ENCODE data around the gene MAP3K4.

MAP3K4 gene

GRCh38 chr6:161152527-161152862 lies 160.9 kb downstream of the MAP3K4 start:
- H3K9ac ChIP-seq (ENCODE audit: insufficient read length): no peak overlapping the region
- H3K27ac ChIP-seq: no peak overlapping the region
- no peaks in the 10 kb centered on the region for H3K36me3 ChIP-seq (ENCODE audit: insufficient read depth, low read length)
- no peaks in the 10 kb centered on the region for H3K9me3 ChIP-seq (ENCODE audit: low read depth, low read length)
- H3K4me3 ChIP-seq: no peak overlapping the region
- TF ChIP-seq EZH2 (IDR thresholded peaks at IDR 0.05): no peak
- TF ChIP-seq POLR2AphosphoS5 (IDR thresholded peaks at IDR 0.05; ENCODE audit: borderline replicate concordance, low read depth, low read length): no peak
- TF ChIP-seq FOXP2 (optimal IDR thresholded peaks at IDR 0.05; ENCODE audit: control extremely low read depth, extremely low read length, insufficient read depth): no peak
- no peak for DNase-seq (ENCODE audit: low read depth, low spot score)

- H3K9me3 ChIP-seq (ENCODE audit: low read depth, low read length): no peaks in the 10 kb centered on the region
- no peak for TF ChIP-seq EZH2 (IDR thresholded peaks at IDR 0.05)
- no peak overlapping the region for H3K4me3 ChIP-seq
- no peak for DNase-seq (ENCODE audit: low read depth, low spot score)
- H3K9ac ChIP-seq (ENCODE audit: insufficient read length): no peak overlapping the region
- no peak overlapping the region for H3K27ac ChIP-seq
- H3K36me3 ChIP-seq (ENCODE audit: insufficient read depth, low read length): no peaks in the 10 kb centered on the region; the same call in 1 of the 2 replicates
Observed at GRCh38 chr6:161152907-161153662, 161.5 kb downstream of the MAP3K4 start.

GRCh38 chr6:161153725-161154124 lies 162.2 kb downstream of the MAP3K4 start:
- H3K9ac ChIP-seq (ENCODE audit: insufficient read length): no peak overlapping the region
- no peak for DNase-seq (ENCODE audit: low read depth, low spot score)
- no peaks in the 10 kb centered on the region; the same call in 1 of the 2 replicates for H3K36me3 ChIP-seq (ENCODE audit: insufficient read depth, low read length)
- no peaks in the 10 kb centered on the region for H3K9me3 ChIP-seq (ENCODE audit: low read depth, low read length)
- TF ChIP-seq FOXP2 (optimal IDR thresholded peaks at IDR 0.05; ENCODE audit: control extremely low read depth, extremely low read length, insufficient read depth) (no peak), EZH2 (IDR thresholded peaks at IDR 0.05) (no peak), POLR2AphosphoS5 (IDR thresholded peaks at IDR 0.05; ENCODE audit: borderline replicate concordance, low read depth, low read length) (no peak)
- no peak overlapping the region for H3K27ac ChIP-seq
- no peak overlapping the region for H3K4me3 ChIP-seq

GRCh38 chr6:161154796-161155335 lies 163.3 kb downstream of the MAP3K4 start:
- no peak for TF ChIP-seq EZH2 (IDR thresholded peaks at IDR 0.05)
- TF ChIP-seq FOXP2 (optimal IDR thresholded peaks at IDR 0.05; ENCODE audit: control extremely low read depth, extremely low read length, insufficient read depth): no peak
- TF ChIP-seq POLR2AphosphoS5 (IDR thresholded peaks at IDR 0.05; ENCODE audit: borderline replicate concordance, low read depth, low read length): no peak
- Histone ChIP-seq H3K9me3 (ENCODE audit: low read depth, low read length) (no peaks in the 10 kb centered on the region), H3K27ac (no peak overlapping the region), H3K36me3 (ENCODE audit: insufficient read depth, low read length) (no peaks in the 10 kb centered on the region; the same call in 1 of the 2 replicates), H3K4me3 (no peak overlapping the region), H3K9ac (ENCODE audit: insufficient read length) (no peak overlapping the region)
- no peak for DNase-seq (ENCODE audit: low read depth, low spot score)

- H3K27ac ChIP-seq: no peak overlapping the region
- no peak for DNase-seq (ENCODE audit: low read depth, low spot score)
- no peak for TF ChIP-seq EZH2 (IDR thresholded peaks at IDR 0.05)
- TF ChIP-seq POLR2AphosphoS5 (IDR thresholded peaks at IDR 0.05; ENCODE audit: borderline replicate concordance, low read depth, low read length): no peak
- no peak for TF ChIP-seq FOXP2 (optimal IDR thresholded peaks at IDR 0.05; ENCODE audit: control extremely low read depth, extremely low read length, insufficient read depth)
Observed at GRCh38 chr6:161161121-161161520, 169.6 kb downstream of the MAP3K4 start.

GRCh38 chr6:161161889-161162624 lies 170.5 kb downstream of the MAP3K4 start:
- Histone ChIP-seq H3K36me3 (ENCODE audit: insufficient read depth, low read length) (peaks cover 4% of the 10 kb centered on the region; the same call in 1 of the 2 replicates), H3K9me3 (ENCODE audit: low read depth, low read length) (no peaks in the 10 kb centered on the region), H3K27ac (no peak overlapping the region), H3K9ac (ENCODE audit: insufficient read length) (no peak overlapping the region), H3K4me3 (no peak overlapping the region)
- TF ChIP-seq POLR2AphosphoS5 (IDR thresholded peaks at IDR 0.05; ENCODE audit: borderline replicate concordance, low read depth, low read length) (no peak), FOXP2 (optimal IDR thresholded peaks at IDR 0.05; ENCODE audit: control extremely low read depth, extremely low read length, insufficient read depth) (no peak), EZH2 (IDR thresholded peaks at IDR 0.05) (no peak)
- DNase-seq (ENCODE audit: low read depth, low spot score): no peak

More at GRCh38 chr6:161161121-161161520, 169.6 kb downstream of the MAP3K4 start:
- no peak overlapping the region for H3K4me3 ChIP-seq
- H3K9ac ChIP-seq (ENCODE audit: insufficient read length): no peak overlapping the region
- H3K36me3 ChIP-seq (ENCODE audit: insufficient read depth, low read length): peaks cover 4% of the 10 kb centered on the region; the same call in 1 of the 2 replicates
- no peaks in the 10 kb centered on the region for H3K9me3 ChIP-seq (ENCODE audit: low read depth, low read length)

GRCh38 chr6:161162722-161163121 lies 171.2 kb downstream of the MAP3K4 start:
- Histone ChIP-seq H3K27ac (no peak overlapping the region), H3K36me3 (ENCODE audit: insufficient read depth, low read length) (peaks cover 4% of the 10 kb centered on the region; the same call in 1 of the 2 replicates), H3K4me3 (no peak overlapping the region), H3K9ac (ENCODE audit: insufficient read length) (no peak overlapping the region), H3K9me3 (ENCODE audit: low read depth, low read length) (no peaks in the 10 kb centered on the region)
- TF ChIP-seq POLR2AphosphoS5 (IDR thresholded peaks at IDR 0.05; ENCODE audit: borderline replicate concordance, low read depth, low read length) (no peak), EZH2 (IDR thresholded peaks at IDR 0.05) (no peak), FOXP2 (optimal IDR thresholded peaks at IDR 0.05; ENCODE audit: control extremely low read depth, extremely low read length, insufficient read depth) (no peak)
- no peak for DNase-seq (ENCODE audit: low read depth, low spot score)

- no peak overlapping the region for H3K4me3 ChIP-seq
- H3K9me3 ChIP-seq (ENCODE audit: low read depth, low read length): no peaks in the 10 kb centered on the region
- DNase-seq (ENCODE audit: low read depth, low spot score): no peak
- peaks cover 4% of the 10 kb centered on the region; the same call in 1 of the 2 replicates for H3K36me3 ChIP-seq (ENCODE audit: insufficient read depth, low read length)
- H3K9ac ChIP-seq (ENCODE audit: insufficient read length): no peak overlapping the region
- no peak overlapping the region for H3K27ac ChIP-seq
- no peak for TF ChIP-seq EZH2 (IDR thresholded peaks at IDR 0.05)
- no peak for TF ChIP-seq POLR2AphosphoS5 (IDR thresholded peaks at IDR 0.05; ENCODE audit: borderline replicate concordance, low read depth, low read length)
- TF ChIP-seq FOXP2 (optimal IDR thresholded peaks at IDR 0.05; ENCODE audit: control extremely low read depth, extremely low read length, insufficient read depth): no peak
Observed at GRCh38 chr6:161163466-161164181, 172.1 kb downstream of the MAP3K4 start.
